ENCODE measurements around the gene ANKRD12. TPM values are rescaled to one million over a fixed set of nuclear protein-coding genes. Genes with fewer than 3 reads are reported as not detected.

Gene ANKRD12
- total RNA-seq, 1 experiment from 2014 or later, result 16.8 TPM

GRCh38 chr18:9172506-9173127, 36.0 kb downstream of the ANKRD12 start:
- Histone ChIP-seq H3K4me3 (ENCODE audit: low read length) (no peak overlapping the region), H3K9ac (ENCODE audit: low read length) (no peak overlapping the region), H2AFZ (ENCODE audit: low read length) (no peak overlapping the region), H3K9me2 (replicated peaks; ENCODE audit: insufficient read depth, low read length) (no peaks in the 10 kb centered on the region), H3K27ac (ENCODE audit: low read length) (no peak overlapping the region), H3K36me3 (ENCODE audit: insufficient read depth, low read length) (no peaks in the 10 kb centered on the region), H4K20me1 (ENCODE audit: insufficient read depth, low read depth, low read length) (no peaks in the 10 kb centered on the region), H3K4me1 (ENCODE audit: low read length) (no peaks in the 10 kb centered on the region), H3K9me3 (ENCODE audit: low read length) (no peaks in the 10 kb centered on the region), H3K27me3 (ENCODE audit: low read length) (no peaks in the 10 kb centered on the region), H3K79me2 (ENCODE audit: low read length) (peaks cover 72% of the 10 kb centered on the region), H3K4me2 (ENCODE audit: low read depth, low read length, poor library complexity, severe bottlenecking) (no peak overlapping the region)
- DNase-seq, result no peak

GRCh38 chr18:9173770-9174233, 37.2 kb downstream of the ANKRD12 start:
- Histone ChIP-seq H3K4me3 (ENCODE audit: low read length) (no peak overlapping the region), H3K27ac (ENCODE audit: low read length) (no peak overlapping the region), H3K9me2 (replicated peaks; ENCODE audit: insufficient read depth, low read length) (no peaks in the 10 kb centered on the region), H3K36me3 (ENCODE audit: insufficient read depth, low read length) (no peaks in the 10 kb centered on the region), H3K27me3 (ENCODE audit: low read length) (no peaks in the 10 kb centered on the region), H3K4me1 (ENCODE audit: low read length) (no peaks in the 10 kb centered on the region), H3K79me2 (ENCODE audit: low read length) (peaks cover 79% of the 10 kb centered on the region), H2AFZ (ENCODE audit: low read length) (no peak overlapping the region), H3K9me3 (ENCODE audit: low read length) (no peaks in the 10 kb centered on the region), H3K4me2 (ENCODE audit: low read depth, low read length, poor library complexity, severe bottlenecking) (no peak overlapping the region), H3K9ac (ENCODE audit: low read length) (no peak overlapping the region), H4K20me1 (ENCODE audit: insufficient read depth, low read depth, low read length) (no peaks in the 10 kb centered on the region)
- DNase-seq, result no peak

- Histone ChIP-seq H3K4me2 (ENCODE audit: low read depth, low read length, poor library complexity, severe bottlenecking) (no peak overlapping the region), H3K9ac (ENCODE audit: low read length) (no peak overlapping the region)
Measured at GRCh38 chr18:9174302-9174701, 37.7 kb downstream of the ANKRD12 start.

GRCh38 chr18:9175115-9175514, 38.5 kb downstream of the ANKRD12 start:
- DNase-seq, result no peak
- H4K20me1 ChIP-seq (ENCODE audit: insufficient read depth, low read depth, low read length), result no peaks in the 10 kb centered on the region

More at GRCh38 chr18:9174302-9174701, 37.7 kb downstream of the ANKRD12 start:
- H2AFZ ChIP-seq (ENCODE audit: low read length), result no peak overlapping the region
- H3K9me3 ChIP-seq (ENCODE audit: low read length), result no peaks in the 10 kb centered on the region
- H3K4me1 ChIP-seq (ENCODE audit: low read length), result no peaks in the 10 kb centered on the region
- H3K79me2 ChIP-seq (ENCODE audit: low read length), result peaks cover 84% of the 10 kb centered on the region
- no peaks in the 10 kb centered on the region for H3K27me3 ChIP-seq (ENCODE audit: low read length)
- no peak overlapping the region for H3K27ac ChIP-seq (ENCODE audit: low read length)
- no peaks in the 10 kb centered on the region for H3K36me3 ChIP-seq (ENCODE audit: insufficient read depth, low read length)
- no peaks in the 10 kb centered on the region for H4K20me1 ChIP-seq (ENCODE audit: insufficient read depth, low read depth, low read length)
- no peaks in the 10 kb centered on the region for H3K9me2 ChIP-seq (replicated peaks; ENCODE audit: insufficient read depth, low read length)
- no peak for DNase-seq
- H3K4me3 ChIP-seq (ENCODE audit: low read length), result no peak overlapping the region

GRCh38 chr18:9177031-9177430, 40.5 kb downstream of the ANKRD12 start:
- H3K79me2 ChIP-seq (ENCODE audit: low read length), result peaks cover 96% of the 10 kb centered on the region
- no peak overlapping the region for H3K4me2 ChIP-seq (ENCODE audit: low read depth, low read length, poor library complexity, severe bottlenecking)
- no peaks in the 10 kb centered on the region for H4K20me1 ChIP-seq (ENCODE audit: insufficient read depth, low read depth, low read length)
- no peaks in the 10 kb centered on the region for H3K9me3 ChIP-seq (ENCODE audit: low read length)
- no peaks in the 10 kb centered on the region for H3K36me3 ChIP-seq (ENCODE audit: insufficient read depth, low read length)
- no peak overlapping the region for H3K27ac ChIP-seq (ENCODE audit: low read length)
- no peak overlapping the region for H2AFZ ChIP-seq (ENCODE audit: low read length)
- no peak overlapping the region for H3K4me3 ChIP-seq (ENCODE audit: low read length)
- no peak overlapping the region for H3K9ac ChIP-seq (ENCODE audit: low read length)
- H3K9me2 ChIP-seq (replicated peaks; ENCODE audit: insufficient read depth, low read length), result no peaks in the 10 kb centered on the region
- H3K27me3 ChIP-seq (ENCODE audit: low read length), result no peaks in the 10 kb centered on the region
- H3K4me1 ChIP-seq (ENCODE audit: low read length), result peaks cover 20% of the 10 kb centered on the region
- DNase-seq, result no peak

More at GRCh38 chr18:9175115-9175514, 38.5 kb downstream of the ANKRD12 start:
- H3K9me2 ChIP-seq (replicated peaks; ENCODE audit: insufficient read depth, low read length), result no peaks in the 10 kb centered on the region
- no peak overlapping the region for H2AFZ ChIP-seq (ENCODE audit: low read length)
- no peaks in the 10 kb centered on the region for H3K9me3 ChIP-seq (ENCODE audit: low read length)
- no peak overlapping the region for H3K4me3 ChIP-seq (ENCODE audit: low read length)
- peaks cover 3% of the 10 kb centered on the region for H3K4me1 ChIP-seq (ENCODE audit: low read length)
- H3K36me3 ChIP-seq (ENCODE audit: insufficient read depth, low read length), result no peaks in the 10 kb centered on the region
- no peak overlapping the region for H3K9ac ChIP-seq (ENCODE audit: low read length)
- no peak overlapping the region for H3K4me2 ChIP-seq (ENCODE audit: low read depth, low read length, poor library complexity, severe bottlenecking)
- peaks cover 92% of the 10 kb centered on the region for H3K79me2 ChIP-seq (ENCODE audit: low read length)
- no peak overlapping the region for H3K27ac ChIP-seq (ENCODE audit: low read length)
- H3K27me3 ChIP-seq (ENCODE audit: low read length), result no peaks in the 10 kb centered on the region

GRCh38 chr18:9177466-9177865, 40.9 kb downstream of the ANKRD12 start:
- no peak overlapping the region for H2AFZ ChIP-seq (ENCODE audit: low read length)
- H3K9me2 ChIP-seq (replicated peaks; ENCODE audit: insufficient read depth, low read length), result no peaks in the 10 kb centered on the region
- peaks cover 96% of the 10 kb centered on the region for H3K79me2 ChIP-seq (ENCODE audit: low read length)
- H3K9me3 ChIP-seq (ENCODE audit: low read length), result no peaks in the 10 kb centered on the region
- H4K20me1 ChIP-seq (ENCODE audit: insufficient read depth, low read depth, low read length), result no peaks in the 10 kb centered on the region
- no peak for DNase-seq
- H3K36me3 ChIP-seq (ENCODE audit: insufficient read depth, low read length), result peaks cover 3% of the 10 kb centered on the region
- H3K27me3 ChIP-seq (ENCODE audit: low read length), result no peaks in the 10 kb centered on the region
- no peak overlapping the region for H3K4me2 ChIP-seq (ENCODE audit: low read depth, low read length, poor library complexity, severe bottlenecking)
- no peak overlapping the region for H3K27ac ChIP-seq (ENCODE audit: low read length)
- H3K4me1 ChIP-seq (ENCODE audit: low read length), result peaks cover 20% of the 10 kb centered on the region
- no peak overlapping the region for H3K9ac ChIP-seq (ENCODE audit: low read length)
- no peak overlapping the region for H3K4me3 ChIP-seq (ENCODE audit: low read length)

GRCh38 chr18:9178557-9178956, 42.0 kb downstream of the ANKRD12 start:
- no peaks in the 10 kb centered on the region for H3K9me3 ChIP-seq (ENCODE audit: low read length)
- DNase-seq, result no peak
- no peak overlapping the region for H3K4me3 ChIP-seq (ENCODE audit: low read length)
- H3K9ac ChIP-seq (ENCODE audit: low read length), result no peak overlapping the region
- no peak overlapping the region for H2AFZ ChIP-seq (ENCODE audit: low read length)
- H3K27ac ChIP-seq (ENCODE audit: low read length), result no peak overlapping the region
- H3K79me2 ChIP-seq (ENCODE audit: low read length), result peaks cover 98% of the 10 kb centered on the region
- no peaks in the 10 kb centered on the region for H3K9me2 ChIP-seq (replicated peaks; ENCODE audit: insufficient read depth, low read length)
- H3K4me2 ChIP-seq (ENCODE audit: low read depth, low read length, poor library complexity, severe bottlenecking), result no peak overlapping the region
- H3K27me3 ChIP-seq (ENCODE audit: low read length), result no peaks in the 10 kb centered on the region
- H3K36me3 ChIP-seq (ENCODE audit: insufficient read depth, low read length), result peaks cover 14% of the 10 kb centered on the region
- peaks cover 20% of the 10 kb centered on the region for H3K4me1 ChIP-seq (ENCODE audit: low read length)
- no peaks in the 10 kb centered on the region for H4K20me1 ChIP-seq (ENCODE audit: insufficient read depth, low read depth, low read length)

GRCh38 chr18:9181275-9181674, 44.7 kb downstream of the ANKRD12 start:
- Histone ChIP-seq H2AFZ (ENCODE audit: low read length) (no peak overlapping the region), H3K4me2 (ENCODE audit: low read depth, low read length, poor library complexity, severe bottlenecking) (peak overlapping the region; percentile 61), H3K36me3 (ENCODE audit: insufficient read depth, low read length) (peaks cover 16% of the 10 kb centered on the region), H3K27me3 (ENCODE audit: low read length) (no peaks in the 10 kb centered on the region), H3K4me3 (ENCODE audit: low read length) (peak overlapping the region; percentile 37), H3K79me2 (ENCODE audit: low read length) (peaks cover 88% of the 10 kb centered on the region), H3K9me3 (ENCODE audit: low read length) (no peaks in the 10 kb centered on the region), H3K4me1 (ENCODE audit: low read length) (peaks cover 31% of the 10 kb centered on the region), H3K9me2 (replicated peaks; ENCODE audit: insufficient read depth, low read length) (no peaks in the 10 kb centered on the region), H3K27ac (ENCODE audit: low read length) (peak overlapping the region; percentile 34; the same call in 1 of the 2 replicates), H3K9ac (ENCODE audit: low read length) (no peak overlapping the region), H4K20me1 (ENCODE audit: insufficient read depth, low read depth, low read length) (no peaks in the 10 kb centered on the region)
- peak; percentile 47 for DNase-seq
